Fibroblast of pulmonary artery (primary cell): ENCODE results near the gene IFT20.
A peak's percentile ranks its signal among the peaks of the same experiment; 100 is the strongest.

Experiments used
- DNase-seq: peaks from one replicate; pipeline ENCODE4 v3.0.0-alpha.2; 2010; ENCODE audit warnings: low read depth
- H3K4me3 ChIP-seq: replicated peaks from 2 replicates; pipeline ENCODE4 v1.5.1; 2011; ENCODE audit warnings: low read depth, mild to moderate bottlenecking, control low read depth, low read length, moderate library complexity
- TF ChIP-seq, protein P1 (sequence below): IDR thresholded peaks from 2 replicates; pipeline ENCODE4 v1.5.1; 2011; ENCODE audit warnings: mild to moderate bottlenecking, control low read depth, low read length, inconsistent platforms; ENCODE audit errors: missing control alignments

Gene IFT20

DNA sequence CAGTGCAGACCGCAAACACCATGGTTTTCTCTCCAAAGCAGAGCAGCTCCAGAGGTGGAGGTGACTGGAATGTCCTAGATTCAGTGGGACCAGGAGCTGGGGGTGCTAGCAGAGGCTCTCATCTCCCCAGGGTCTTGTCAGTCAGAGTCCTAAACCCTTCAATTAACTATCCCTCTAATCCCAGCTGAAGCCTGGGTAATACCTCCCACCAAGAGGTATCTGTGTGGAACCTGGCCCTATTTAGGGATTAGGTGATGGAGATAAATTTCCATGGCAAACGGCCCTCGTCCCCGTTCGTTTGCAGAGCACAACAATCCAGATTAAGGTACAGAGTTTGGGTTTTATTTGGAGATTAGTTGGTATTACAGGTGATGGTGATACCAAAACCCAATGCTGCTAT lies 27.9 kb upstream of the IFT20 start:
- TF ChIP-seq, protein P1, sequence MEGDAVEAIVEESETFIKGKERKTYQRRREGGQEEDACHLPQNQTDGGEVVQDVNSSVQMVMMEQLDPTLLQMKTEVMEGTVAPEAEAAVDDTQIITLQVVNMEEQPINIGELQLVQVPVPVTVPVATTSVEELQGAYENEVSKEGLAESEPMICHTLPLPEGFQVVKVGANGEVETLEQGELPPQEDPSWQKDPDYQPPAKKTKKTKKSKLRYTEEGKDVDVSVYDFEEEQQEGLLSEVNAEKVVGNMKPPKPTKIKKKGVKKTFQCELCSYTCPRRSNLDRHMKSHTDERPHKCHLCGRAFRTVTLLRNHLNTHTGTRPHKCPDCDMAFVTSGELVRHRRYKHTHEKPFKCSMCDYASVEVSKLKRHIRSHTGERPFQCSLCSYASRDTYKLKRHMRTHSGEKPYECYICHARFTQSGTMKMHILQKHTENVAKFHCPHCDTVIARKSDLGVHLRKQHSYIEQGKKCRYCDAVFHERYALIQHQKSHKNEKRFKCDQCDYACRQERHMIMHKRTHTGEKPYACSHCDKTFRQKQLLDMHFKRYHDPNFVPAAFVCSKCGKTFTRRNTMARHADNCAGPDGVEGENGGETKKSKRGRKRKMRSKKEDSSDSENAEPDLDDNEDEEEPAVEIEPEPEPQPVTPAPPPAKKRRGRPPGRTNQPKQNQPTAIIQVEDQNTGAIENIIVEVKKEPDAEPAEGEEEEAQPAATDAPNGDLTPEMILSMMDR, result no peak
- H3K4me3 ChIP-seq, result no peak overlapping the region
- DNase-seq, result no peak

DNA sequence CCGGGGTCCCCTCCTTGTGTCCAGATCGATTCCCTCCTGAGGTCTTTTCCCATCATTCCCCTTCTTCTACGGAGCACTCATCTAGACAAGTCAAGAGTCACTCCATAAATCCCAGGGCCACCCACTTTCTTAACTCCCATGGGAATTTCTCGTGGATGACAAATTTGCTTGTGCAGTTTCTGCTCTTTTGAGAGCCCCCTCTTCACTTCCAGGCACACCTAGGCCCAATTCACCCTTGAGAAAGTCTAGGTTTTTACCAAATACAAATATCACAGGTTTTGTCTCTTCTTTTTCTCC lies 22.6 kb upstream of the IFT20 start:
- H3K4me3 ChIP-seq, result peak overlapping the region; percentile 66
- TF ChIP-seq, protein P1, result no peak
- no peak for DNase-seq

DNA sequence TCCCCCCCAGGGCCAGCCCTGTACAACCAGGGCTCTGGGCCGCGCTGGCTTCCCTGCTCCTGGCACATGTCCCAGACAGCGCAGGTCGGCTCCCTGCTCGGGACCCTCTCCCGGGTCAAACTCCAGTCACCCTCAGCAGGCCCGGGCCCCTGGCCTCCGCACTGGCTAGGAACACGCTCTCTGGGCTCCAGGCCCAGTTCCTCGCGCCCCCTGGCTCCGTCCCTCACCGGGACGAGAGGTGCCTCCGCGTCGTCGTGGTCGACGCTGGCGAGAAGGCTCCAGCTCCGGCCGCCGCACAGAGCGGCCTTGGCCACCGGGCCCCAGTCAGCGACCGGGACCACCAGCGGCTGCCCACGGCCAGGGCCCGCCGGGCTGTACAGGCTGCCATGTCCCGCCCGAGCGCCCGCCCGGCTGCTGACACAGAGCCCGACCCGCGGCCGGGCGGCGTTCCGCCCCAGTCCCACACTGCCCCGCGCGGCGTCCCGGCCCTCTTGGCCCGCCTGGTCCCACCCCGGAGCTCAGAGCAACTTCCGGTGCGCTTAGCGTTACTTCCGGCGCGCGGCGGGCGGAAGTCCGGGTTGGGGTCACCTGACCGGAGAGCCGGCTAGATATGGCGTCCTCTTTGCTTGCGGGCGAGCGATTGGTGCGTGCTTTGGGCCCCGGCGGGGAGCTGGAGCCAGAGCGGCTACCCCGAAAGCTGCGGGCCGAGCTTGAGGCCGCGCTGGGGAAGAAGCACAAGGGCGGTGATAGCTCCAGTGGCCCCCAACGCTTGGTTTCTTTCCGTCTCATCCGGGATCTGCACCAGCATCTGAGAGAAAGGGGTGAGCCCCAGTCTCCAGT lies 22.0 kb upstream of the IFT20 start, which contains the start of gene POLDIP2:
TSS of gene POLDIP2 (minus strand) at position 467 of the 840 bp plus-strand sequence. CDS start at position 388, 79 bp downstream.
- H3K4me3 ChIP-seq, result peak within 1 kb of the TSS; percentile 66
- peak; percentile 95 for DNase-seq
- TF ChIP-seq, protein P1, result no peak

DNA sequence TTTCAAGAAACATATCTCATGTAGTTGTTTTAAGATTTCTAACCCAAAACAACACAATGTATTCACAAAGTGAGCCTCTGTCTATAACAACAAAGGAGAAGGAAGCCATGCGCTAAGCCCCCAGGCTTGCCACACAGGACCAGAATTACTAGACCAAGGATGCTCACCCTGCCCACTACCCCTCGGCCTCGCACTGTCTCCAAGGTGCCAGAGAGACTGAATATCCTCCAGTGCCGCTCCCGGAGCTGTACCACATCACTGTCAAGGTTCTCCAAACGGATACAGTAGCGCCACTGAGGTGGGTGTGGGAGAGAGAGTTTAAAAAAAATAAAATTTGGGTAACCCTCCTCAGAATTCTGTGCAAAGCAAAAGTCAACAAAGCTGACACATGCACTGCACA lies 15.0 kb upstream of the IFT20 start:
- DNase-seq, result no peak
- no peak overlapping the region for H3K4me3 ChIP-seq
- TF ChIP-seq, protein P1, result no peak

DNA sequence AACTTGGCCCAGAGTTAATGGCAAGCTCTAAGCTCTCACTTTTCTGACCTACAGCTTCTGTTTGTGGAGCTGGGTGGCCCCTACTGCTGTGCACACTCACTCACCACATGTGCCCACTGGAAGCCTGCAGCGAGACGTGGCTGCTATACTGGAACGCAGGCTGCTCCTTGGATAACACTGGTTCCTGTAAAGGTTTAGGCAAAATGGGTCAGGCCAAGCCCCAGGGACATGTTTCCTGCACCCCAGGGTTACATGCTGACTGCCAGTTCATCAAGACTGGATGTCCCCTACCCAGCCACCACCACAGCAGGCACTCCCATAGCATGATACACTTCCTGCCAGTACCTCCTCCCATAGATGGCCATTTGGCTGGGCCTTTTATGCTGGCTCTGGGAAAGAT lies 13.7 kb upstream of the IFT20 start:
- no peak for DNase-seq
- no peak overlapping the region for H3K4me3 ChIP-seq
- TF ChIP-seq, protein P1, result no peak

DNA sequence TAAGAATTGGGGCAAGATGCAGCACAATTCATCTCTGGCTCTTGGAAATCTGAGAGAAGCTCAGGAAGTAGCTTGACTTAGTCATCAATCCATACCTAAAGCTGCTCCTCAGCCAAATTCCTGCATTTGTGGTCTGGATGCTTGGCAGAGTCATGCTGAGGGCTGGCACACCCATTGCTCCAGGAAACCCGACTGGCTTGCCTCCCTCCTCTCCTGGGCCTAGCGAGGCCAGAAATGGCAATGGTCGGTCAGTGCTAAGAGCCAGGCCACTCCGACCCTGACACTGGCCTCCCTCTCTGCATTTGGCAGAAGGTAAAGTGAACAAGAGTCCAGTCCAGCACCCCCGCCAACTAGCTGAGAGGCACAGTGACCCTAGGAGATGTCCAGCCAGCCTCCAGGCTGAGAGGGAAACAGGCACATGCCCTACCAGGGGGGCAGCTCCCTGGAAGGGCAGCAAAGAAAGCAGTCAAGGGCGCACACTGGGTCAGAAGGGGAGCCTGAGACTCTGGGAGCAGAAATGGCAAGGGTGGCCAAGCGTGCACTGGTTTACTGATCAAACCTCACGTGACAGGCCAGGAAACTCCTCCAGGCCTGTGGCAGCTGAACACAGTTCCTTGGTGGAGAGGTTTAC lies 12.1 kb upstream of the IFT20 start:
- TF ChIP-seq, protein P1, result no peak
- peak; percentile 96 for DNase-seq

More for the DNA sequence above, 12.1 kb upstream of the IFT20 start:
- no peak overlapping the region for H3K4me3 ChIP-seq
